GM21619 (cell line): ENCODE results near the gene EGLN3.
A peak's percentile ranks its signal among the peaks of the same experiment; 100 is the strongest.
"Not testable (repeated sequence)": the region's sequence is repeated elsewhere in the genome, so short reads cannot be mapped to it uniquely, and the experiment has no call there.

Experiments used
- ATAC-seq: cut with Tn5 transposase; IDR thresholded peaks from one replicate; pipeline ENCODE4 v1.9.1; 2021; ENCODE audit not compliant: unreplicated experiment

The EGLN3 gene

GRCh38 chr14:33950320-33951182 lies at the start of gene EGLN3:
TSS of gene EGLN3 (minus strand) at chr14:33951074. CDS start at chr14:33950752, 322 bp downstream.
- ATAC-seq = peak; percentile 80

GRCh38 chr14:34000396-34000795 lies 49.5 kb upstream of the EGLN3 start:
- ATAC-seq = no peak

- ATAC-seq = no peak
Measured at GRCh38 chr14:33999771-34000291, 49.0 kb upstream of the EGLN3 start.

GRCh38 chr14:33997611-33998010 lies 46.7 kb upstream of the EGLN3 start:
- ATAC-seq = no peak

- ATAC-seq = no peak
Measured at GRCh38 chr14:33996462-33996861, 45.6 kb upstream of the EGLN3 start.

GRCh38 chr14:33993246-33993645 lies 42.4 kb upstream of the EGLN3 start:
- ATAC-seq = no peak

- ATAC-seq = no peak
Measured at GRCh38 chr14:33992274-33993007, 41.6 kb upstream of the EGLN3 start.

GRCh38 chr14:33990790-33991189 lies 39.9 kb upstream of the EGLN3 start:
- ATAC-seq = no peak

GRCh38 chr14:33987565-33988080 lies 36.7 kb upstream of the EGLN3 start:
- no peak for ATAC-seq

GRCh38 chr14:33986804-33987203 lies 35.9 kb upstream of the EGLN3 start:
- no peak for ATAC-seq

- no peak for ATAC-seq
Measured at GRCh38 chr14:33985242-33985641, 34.4 kb upstream of the EGLN3 start.

- ATAC-seq = peak; percentile 91
Measured at GRCh38 chr14:33979613-33980276, 28.9 kb upstream of the EGLN3 start.

- no peak for ATAC-seq
Measured at GRCh38 chr14:33978892-33979612, 28.2 kb upstream of the EGLN3 start.

GRCh38 chr14:33972583-33973081 lies 21.8 kb upstream of the EGLN3 start:
- ATAC-seq = peak; percentile 93

- ATAC-seq = not testable (repeated sequence)
Measured at GRCh38 chr14:33969846-33970245, 19.0 kb upstream of the EGLN3 start.

GRCh38 chr14:33968722-33969121 lies 17.8 kb upstream of the EGLN3 start:
- no peak for ATAC-seq

GRCh38 chr14:33967138-33967537 lies 16.3 kb upstream of the EGLN3 start:
- ATAC-seq = no peak

GRCh38 chr14:33966276-33966675 lies 15.4 kb upstream of the EGLN3 start:
- no peak for ATAC-seq

- ATAC-seq = no peak
Measured at GRCh38 chr14:33964599-33965317, 13.9 kb upstream of the EGLN3 start.

GRCh38 chr14:33963892-33964291 lies 13.0 kb upstream of the EGLN3 start:
- ATAC-seq = no peak
